ENCODE data around the gene CCNJ.
"Not testable (repeated sequence)": the region's sequence is repeated elsewhere in the genome, so short reads cannot be mapped to it uniquely, and the experiment has no call there.

Gene CCNJ, protein sequence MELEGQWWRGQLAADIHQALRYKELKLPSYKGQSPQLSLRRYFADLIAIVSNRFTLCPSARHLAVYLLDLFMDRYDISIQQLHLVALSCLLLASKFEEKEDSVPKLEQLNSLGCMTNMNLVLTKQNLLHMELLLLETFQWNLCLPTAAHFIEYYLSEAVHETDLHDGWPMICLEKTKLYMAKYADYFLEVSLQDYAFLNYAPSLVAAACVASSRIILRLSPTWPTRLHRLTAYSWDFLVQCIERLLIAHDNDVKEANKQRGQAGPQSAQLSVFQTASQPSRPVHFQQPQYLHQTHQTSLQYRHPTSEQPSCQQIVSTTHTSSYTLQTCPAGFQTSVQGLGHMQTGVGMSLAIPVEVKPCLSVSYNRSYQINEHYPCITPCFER

DNA sequence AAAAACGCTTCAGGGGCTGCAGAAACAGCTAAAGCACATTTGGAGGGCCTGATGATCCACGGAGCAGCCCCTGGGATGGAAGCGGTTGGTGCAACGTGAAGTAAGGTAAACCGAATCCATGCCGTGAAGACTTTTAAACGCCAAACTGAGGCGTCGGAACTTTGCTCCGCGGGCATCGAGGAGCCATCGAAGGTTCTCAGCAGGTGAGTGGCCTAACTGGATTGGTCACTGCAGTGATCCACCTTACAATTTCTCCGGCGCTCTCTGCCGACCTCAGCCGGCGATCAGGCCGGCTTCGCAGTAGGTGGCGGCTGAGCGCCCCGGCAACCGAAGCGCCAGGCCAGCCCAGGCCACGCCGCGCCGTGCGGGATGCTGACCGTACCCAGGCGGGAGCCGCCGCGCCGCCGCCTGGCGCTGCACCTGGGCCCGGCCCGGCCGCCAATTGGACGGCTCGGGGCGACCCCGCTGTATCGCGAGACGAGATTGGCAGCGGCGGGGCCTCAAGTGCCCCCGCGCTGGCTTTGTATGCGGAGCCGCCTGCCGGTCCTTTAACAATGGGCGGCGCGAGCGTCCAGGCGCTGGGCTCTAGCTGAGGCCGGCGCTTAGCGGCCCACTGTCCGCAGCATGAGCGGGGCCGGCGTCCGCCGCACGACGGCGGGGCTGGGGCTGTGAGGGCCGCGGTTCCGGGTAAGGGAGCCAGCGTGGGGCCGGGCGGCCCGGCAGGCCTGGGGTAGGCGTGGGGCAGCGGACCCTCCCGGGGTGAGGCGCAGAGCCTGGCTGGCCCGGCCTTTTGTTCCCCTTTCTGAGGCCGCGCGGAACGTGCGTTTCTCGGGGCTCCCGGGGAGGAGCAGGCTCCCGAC lies at the start of gene CCNJ:
Gene CCNJ (plus strand): TSS at position 551 of the 860 bp plus-strand sequence. CDS start 811 bp downstream, outside the sequence.
- DNase-seq (ENCODE audit: low read depth in 2 of 2), result peak; percentile 70 to 82

DNA sequence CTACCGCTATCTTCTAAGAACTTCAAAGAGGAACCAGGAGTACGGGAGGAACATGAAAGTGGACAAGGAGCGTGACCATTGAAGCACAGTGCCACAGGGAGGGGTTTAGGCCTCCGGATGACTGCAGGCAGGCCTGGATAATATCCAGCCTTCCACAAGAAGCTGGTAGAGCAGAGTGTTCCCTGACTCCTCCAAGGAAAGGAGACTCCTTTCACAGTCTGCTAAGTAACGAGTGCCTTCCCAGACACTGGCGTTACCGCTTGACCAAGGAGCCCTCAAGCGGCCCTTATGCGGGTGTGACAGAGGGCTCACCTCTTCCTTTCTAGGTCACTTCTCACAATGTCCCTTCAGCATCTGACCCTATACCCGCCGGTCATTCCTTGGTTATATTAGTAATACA lies 49.0 kb upstream of the CCNJ start:
- not testable (repeated sequence) for DNase-seq (ENCODE audit: low read depth in 2 of 2)

DNA sequence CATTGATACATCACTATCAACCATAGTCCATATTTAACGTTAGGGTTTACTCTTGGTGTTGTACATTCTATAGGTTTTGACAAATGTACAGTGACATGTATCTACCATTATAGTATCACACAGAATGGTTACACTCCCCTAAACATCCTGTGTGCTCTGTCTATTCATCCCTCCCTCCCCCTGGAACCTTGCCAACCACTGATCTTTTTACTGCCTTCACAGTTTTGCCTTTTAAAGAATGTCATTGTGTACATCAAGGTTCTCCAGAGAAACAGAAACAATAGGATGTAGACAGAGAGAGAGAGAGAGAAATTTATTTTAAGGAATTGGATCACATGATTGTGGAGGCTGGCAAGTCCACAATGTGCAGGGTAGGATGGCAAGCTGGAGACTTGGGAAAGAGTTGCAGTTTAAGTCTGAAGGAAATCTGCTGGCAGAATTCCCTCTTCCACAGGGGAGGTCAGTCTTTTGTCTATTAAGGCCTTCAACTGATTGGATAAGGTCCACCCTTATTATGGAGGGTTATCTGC lies 45.1 kb upstream of the CCNJ start:
- DNase-seq (ENCODE audit: low read depth in 2 of 2), result no peak

DNA sequence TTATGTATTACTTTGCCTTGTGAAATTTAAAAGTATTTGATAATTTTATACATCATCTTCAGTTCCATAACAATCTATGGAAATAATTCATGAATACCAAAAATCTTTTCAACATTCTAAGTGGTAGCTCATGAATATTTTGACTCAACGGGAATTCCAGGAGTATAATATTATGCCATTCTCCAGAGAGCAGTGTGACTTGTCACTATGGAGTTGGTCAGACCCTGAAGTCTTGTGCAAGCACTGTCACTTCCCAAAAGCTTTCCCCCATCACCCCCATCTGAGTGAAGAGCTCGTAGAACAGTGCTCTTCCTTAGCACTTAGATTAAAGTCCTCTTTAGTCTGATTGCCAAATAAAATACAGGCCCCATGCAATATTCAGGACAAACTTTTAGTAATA lies 29.4 kb upstream of the CCNJ start:
- DNase-seq (ENCODE audit: low read depth in 2 of 2), result no peak

DNA sequence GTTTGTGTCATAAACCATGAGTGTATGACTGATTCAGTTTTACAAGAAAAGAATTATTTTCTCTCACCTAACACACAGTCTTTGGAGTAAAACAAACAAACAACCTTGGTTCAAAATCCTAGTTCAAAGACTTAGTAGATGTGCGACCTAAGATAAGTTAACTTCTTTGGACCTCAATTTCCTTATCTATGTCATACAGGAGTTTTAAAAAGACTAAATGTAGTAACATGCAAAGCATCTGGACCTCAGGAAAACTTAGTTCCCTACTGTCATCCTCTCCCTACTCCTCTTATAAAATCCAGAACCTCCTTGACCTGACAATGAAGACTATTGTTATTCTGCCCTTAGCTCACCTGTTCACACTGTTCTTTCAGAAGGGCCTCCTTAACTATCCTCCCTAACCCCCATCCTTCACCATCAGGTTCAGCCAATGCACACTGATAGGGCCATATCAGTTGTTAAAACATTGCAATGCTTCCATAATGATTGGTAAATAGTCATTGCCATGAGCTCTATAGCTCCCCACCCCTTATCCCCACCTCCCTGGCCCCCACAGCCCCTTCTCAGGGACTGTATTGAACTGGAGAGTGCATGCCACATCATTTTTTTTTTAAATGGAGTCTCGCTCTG lies 28.8 kb upstream of the CCNJ start:
- no peak for DNase-seq (ENCODE audit: low read depth in 2 of 2)

DNA sequence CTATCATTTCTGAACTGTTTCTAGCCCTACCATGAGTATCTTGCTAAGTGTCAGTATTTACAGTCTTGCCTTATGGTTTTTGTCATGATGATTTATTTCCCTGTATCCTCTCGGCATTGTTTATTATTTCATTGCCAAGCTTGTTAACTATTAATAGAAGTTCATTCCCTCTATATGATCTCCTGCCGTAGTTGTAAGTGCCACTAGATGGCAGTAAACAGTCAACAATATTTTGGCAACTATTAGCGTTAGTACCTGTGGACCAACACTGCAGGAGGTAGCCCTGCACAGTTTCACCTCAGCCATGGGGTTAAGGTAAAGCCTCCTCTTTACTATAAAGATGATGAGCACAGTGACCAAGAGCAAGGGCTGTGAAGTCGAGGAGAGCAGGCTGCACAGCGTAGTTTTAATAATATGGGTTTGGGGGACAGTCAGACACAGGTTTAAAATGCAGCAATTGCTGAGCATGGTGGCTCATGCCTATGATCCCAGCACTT lies 26.1 kb upstream of the CCNJ start:
- DNase-seq (ENCODE audit: low read depth in 2 of 2), result peak in 1 of 2 donors; percentile 28

DNA sequence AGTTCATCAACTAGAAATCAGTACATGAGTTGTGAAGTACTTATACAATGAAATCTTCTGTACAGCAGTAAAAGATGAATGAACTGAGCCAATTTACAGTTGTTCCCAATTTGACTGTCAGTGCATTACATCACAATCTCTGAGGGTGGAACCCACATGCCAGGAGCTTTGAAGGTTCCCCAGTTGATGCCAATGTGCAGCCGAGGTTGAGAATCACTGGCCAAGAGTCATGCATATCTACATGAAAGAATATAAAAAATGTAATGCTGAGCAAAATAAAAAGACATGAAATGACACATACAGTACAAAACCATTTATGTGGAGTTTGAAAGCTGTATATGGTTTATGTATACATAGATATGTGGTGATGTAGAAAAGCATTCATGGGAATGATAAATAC lies 22.1 kb upstream of the CCNJ start:
- no peak for DNase-seq (ENCODE audit: low read depth in 2 of 2)

DNA sequence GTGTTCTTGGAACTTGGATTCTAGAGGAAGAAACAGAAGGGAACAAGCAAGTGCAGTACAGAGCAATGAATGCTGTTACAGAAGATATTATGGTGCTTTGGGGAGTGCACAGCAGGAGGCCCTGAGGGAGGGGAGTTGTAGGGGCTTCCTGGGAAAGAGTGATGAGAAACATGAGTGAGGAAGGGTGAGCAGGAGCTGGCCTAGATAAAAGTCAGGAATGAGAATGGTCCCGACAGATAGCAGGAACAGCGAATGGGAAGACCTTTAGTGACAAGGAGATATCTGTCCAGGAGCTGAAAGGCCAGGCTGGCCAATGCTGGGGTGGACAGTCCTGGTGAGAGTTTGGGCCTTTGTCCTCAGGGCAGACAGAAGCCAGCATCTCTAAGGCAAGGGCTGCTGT lies 20.6 kb upstream of the CCNJ start:
- no peak for DNase-seq (ENCODE audit: low read depth in 2 of 2)

DNA sequence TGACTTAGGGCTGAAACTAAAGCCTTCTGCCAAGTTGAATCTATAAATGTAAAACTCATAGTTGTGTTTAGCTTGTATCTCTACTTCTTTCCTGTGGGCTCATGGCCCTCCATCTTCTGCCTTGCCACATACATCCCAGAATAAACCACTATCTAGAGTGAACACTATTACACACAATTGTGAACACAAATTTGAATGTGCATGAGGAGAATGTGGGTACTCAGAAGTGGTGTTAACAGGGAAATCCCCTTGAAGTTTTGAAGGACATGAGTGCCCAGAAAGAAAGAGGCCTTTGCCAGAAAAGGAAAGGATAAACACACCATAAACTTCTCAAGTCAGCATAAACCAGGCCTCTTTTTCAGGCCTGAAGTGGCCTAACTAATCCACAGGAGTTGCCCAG lies 20.2 kb upstream of the CCNJ start:
- DNase-seq (ENCODE audit: low read depth in 2 of 2), result no peak

DNA sequence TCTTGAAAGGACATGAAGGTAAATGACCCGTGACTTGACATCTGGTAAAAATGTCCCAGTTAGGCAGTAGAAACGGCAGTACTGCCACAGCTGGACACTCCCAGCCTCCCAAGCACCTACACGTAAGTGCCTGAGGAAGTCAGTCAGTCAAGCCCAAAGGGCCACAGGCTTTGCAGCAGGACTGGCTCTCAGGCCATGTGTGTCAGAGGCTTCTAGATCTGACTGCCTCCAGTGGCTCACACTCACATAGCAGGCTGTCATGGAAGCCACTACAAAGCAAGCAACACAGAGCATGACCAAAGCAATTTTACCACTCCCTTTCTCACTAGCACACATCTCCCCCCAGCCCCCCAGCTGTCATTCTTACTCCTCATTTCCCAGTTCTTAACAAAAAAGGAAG lies 17.8 kb upstream of the CCNJ start:
- DNase-seq (ENCODE audit: low read depth in 2 of 2), result no peak

DNA sequence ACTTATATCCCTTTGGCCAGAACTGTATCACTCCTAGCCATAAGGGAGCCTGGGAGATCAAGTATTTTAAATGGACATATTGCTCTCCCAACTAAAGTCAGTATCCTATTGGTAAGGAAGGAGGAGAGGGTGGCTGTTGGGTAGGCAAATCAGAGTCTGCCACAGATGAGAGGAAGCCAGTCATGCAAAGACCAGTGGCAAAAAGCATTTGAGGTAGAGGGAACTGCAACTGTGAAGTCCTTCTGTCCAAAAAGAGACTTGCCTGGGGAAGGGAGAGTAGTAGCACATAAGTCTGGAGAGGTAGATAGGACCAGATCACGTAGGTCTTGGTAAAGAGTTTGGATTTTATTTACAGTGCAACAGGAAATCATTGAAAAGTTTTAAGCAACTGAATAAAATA lies 8.8 kb upstream of the CCNJ start:
- no peak for DNase-seq (ENCODE audit: low read depth in 2 of 2)

DNA sequence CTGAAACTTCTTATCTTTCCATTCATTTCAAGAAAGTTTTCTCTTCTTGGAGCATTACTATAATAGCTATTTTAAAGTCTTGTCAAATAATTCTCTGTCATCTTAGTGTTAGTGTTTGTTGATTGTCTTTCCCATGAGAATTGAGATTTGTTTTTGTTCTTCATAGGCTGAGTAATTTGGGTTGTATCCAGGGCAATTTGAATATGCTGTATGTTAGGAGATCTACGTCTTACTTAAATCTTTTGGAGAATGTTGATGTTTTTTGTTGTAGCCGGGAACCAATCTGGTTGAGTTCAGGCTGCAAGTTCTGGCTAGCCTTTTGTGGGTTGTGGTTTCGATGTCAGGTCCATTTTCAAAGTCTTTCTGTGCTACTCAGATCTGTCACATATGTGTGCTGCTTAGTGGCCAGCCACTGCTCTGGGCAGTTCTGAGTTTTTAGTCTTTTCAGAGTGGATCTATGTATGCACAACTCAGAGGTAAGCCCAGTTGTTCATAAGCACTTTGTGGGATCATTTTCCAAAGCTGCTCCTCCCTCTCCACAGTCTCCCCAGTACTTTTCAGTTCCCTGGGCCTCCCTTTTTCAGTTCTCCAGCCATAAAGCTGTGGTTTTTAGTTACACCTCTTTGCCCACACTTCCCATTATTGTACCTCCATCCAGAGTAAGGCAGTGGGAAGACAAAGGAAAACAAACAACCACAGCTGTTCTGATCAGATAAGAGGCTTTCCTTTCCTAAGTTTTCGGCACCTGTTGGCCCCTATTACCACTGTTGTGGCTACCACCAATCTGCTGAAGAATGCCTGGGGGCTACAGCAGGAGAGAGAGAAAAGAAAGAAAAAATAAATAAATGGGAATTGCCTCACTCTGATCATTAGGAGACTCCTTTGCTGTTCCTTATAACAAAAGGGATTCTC lies 4.7 kb upstream of the CCNJ start:
- no peak for DNase-seq (ENCODE audit: low read depth in 2 of 2)

DNA sequence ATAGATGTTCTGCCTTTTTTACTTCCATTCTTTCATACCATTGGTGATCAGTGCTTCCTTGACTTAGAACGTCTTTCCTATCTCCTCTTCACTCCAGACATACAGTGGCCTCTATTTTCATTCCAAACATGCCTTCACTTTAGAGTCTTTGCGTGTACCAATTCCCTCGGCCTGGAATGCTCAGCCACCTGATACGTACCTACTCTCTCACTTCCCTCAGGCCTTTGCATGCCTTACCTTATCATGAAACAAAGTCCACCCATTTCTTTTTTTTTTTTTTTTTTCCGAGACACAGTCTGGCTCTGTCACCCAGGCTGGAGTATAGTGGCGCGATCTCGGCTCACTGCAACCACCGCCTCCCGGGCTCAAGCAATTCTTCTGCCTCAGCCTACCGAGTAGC lies 2.2 kb upstream of the CCNJ start:
- DNase-seq (ENCODE audit: low read depth in 2 of 2), result no peak

DNA sequence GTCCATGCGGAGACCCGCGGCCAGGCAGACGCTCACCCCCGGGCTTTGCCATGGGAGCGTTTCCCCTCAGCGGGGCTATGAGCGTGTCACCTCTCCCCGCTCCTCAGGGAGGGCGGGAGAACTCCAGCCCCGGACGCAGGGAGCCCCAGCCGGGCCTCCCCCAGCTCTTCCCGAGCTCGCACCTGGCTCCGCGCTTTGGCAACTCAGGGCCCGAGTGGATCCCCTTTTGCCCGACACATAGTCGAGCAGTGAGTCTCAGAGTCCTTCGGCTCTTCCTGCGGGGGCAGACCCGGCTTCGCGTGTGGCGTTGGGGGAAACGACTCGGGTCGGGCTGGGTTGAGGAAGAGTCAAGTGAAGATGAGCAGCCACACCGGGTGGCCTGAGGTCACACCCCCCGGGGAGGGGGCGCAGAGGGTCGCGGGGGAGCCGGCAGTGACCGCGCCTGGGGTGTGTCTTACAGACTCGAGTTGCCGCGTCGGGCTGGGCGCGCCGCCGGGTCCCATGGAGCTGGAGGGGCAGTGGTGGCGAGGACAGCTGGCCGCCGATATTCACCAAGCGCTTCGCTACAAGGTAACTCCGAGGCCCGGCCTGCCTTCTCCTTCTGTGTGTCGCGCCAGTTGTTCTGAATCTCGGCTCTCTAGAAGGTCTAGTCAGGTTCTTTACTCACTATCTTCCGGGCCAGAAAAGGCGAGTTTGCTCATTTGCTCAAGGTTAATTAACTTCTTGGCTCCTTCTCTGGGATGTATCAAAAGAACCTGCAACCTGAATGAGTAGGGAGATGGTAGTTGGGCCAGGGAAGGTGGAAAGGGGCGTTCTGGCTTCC lies 721 bp downstream of the CCNJ start:
- peak; percentile 23 to 41 for DNase-seq (ENCODE audit: low read depth in 2 of 2)

DNA sequence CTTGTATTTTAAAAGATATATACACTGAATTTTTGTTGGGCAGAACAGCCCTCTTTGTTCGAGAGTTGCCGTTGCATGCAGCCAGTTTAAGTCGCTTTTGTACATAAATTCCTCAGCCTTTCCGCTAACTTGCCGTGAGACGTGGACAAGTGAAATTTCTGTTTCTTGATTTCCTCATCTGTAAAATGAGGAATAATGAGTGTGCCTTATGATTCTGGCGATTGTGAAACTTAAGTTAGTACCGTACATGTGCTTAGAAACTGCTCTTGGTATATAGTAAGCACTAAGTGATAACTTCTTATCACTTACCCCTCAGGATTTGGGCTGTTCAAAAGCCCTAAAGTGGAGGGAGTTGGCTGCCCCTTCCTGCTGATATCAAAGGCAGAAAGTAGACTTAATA lies 1.4 kb downstream of the CCNJ start:
- no peak for DNase-seq (ENCODE audit: low read depth in 2 of 2)

DNA sequence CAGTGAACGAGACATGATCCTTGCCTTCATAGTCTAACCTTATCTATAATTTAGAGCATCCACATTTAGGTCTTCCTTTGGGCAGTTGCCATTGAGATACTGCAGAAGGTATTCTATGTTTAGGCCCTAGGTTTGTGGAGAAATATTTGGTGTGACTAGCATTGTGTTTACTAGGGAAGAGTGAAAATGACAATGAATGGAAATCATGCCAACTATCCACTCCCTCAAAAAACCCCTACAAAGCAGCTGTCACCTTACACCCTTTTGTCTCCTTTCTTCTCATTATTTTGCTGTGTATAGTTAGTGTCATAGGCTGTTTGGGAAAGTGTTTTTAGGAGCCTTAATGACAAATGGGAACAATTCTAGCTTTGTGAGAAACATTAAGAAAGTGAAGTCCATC lies 3.2 kb downstream of the CCNJ start:
- no peak for DNase-seq (ENCODE audit: low read depth in 2 of 2)

DNA sequence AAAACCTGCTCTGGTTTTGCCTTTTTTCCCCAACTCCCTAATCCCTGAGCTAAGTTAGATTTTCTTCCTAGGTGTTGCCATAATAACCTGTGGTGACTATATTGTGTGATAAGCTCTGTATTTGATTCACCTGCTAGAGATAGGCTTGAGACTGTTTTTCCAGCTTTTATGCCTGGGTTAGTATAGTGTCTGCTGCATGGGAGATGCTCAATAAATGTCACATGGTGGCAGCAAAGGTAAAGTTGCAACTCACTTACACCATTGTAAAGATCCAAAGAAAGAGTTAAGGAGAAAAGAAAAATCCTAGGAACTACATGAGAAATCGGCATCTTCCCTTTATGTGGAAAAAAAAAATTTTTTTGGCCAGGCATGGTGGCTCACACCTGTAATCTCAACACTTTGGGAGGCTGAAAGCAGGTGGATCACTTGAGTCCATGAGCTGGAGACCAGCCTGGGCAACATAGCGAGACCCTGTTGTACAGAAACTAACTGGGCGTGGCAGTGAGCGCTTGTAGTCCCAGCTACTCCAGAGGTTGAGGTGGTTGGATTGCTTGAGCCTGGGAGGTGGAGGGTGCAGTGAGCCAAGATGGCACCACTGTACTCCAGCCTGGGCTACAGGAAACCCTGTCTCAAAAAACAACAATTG lies 3.7 kb downstream of the CCNJ start:
- no peak for DNase-seq (ENCODE audit: low read depth in 2 of 2)

DNA sequence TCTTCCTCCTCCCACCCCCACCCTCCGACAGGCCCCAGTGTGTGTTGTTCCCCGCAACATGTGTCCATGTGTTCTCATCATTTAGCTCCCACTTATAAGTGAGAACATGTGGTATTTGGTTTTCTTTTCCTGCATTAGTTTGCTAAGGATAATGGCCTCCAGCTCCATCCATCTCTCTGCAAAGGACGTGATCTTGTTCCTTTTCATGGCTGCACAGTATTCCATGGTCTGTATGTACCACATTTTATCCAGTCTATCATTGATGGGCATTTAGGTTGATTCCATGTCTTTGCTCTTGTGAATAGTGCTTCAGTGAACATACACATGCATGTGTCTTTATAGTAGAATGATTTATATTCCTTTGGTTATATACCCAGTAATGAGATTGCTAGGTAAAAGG lies 4.5 kb downstream of the CCNJ start:
- not testable (repeated sequence) for DNase-seq (ENCODE audit: low read depth in 2 of 2)

DNA sequence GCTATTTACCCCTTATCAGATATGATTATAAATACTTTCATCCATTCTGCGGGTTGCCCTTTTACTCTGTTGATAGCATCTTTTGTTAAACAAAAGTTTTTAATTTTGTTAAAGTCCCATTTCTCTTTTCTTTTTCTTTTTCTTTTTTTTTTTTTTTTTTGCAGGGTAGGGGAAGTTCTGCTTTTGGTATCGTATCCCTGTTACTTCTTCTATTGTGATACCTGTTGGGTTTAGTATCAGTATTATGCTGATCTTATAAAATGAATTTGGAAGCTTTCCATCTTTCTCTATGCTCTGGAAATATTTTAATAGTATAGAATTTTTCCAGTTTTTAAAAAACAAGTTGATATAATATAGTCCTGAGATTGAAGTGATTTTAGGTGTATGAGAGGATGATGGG lies 6.0 kb downstream of the CCNJ start:
- DNase-seq (ENCODE audit: low read depth in 2 of 2), result no peak

DNA sequence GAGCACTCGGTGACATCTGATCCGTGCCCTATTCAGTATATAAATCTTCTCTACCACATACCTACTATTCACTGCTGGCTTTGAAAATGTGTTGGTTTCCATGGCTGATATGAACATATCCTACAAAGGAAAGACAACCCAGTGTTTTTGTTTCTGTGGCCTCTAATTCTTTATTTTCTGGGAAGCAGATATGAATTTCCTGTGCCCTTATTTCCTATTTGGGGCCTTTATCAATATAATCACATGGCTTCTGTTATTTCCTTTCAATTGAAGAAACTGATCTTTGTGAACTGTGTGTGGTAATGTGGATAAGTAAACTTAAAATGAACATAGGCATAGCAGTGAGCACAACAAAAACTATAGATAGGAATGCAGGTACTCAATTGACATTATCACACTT lies 10.6 kb downstream of the CCNJ start:
- DNase-seq (ENCODE audit: low read depth in 2 of 2), result no peak
